C4-2B (cell line): ENCODE measurements around the gene UBE2Q2.

Experiments
- H3K27ac ChIP-seq: fragments of 450-650 bp; 2 replicates; pipeline ENCODE4 v1.5.1; 2017
- CTCF ChIP-seq: fragments of 450-650 bp; conservative IDR thresholded peaks from 2 replicates; pipeline ENCODE4 v1.5.1; 2017; ENCODE audit warnings: mild to moderate bottlenecking
- ZFX ChIP-seq: fragments of 450-650 bp; IDR thresholded peaks from 2 replicates; pipeline ENCODE4 v1.6.1; 2017

UBE2Q2 gene

GRCh38 chr15:75872403-75872990 lies 29.2 kb downstream of the UBE2Q2 start:
- TF ChIP-seq CTCF (no peak), ZFX (no peak)

GRCh38 chr15:75884041-75884440 lies 40.8 kb downstream of the UBE2Q2 start:
- TF ChIP-seq ZFX, result no peak
- no peak for TF ChIP-seq CTCF
- no peak overlapping the region for H3K27ac ChIP-seq

More at GRCh38 chr15:75872403-75872990, 29.2 kb downstream of the UBE2Q2 start:
- no peak overlapping the region for H3K27ac ChIP-seq

GRCh38 chr15:75887178-75887577 lies 43.9 kb downstream of the UBE2Q2 start:
- TF ChIP-seq CTCF (no peak), ZFX (no peak)
- H3K27ac ChIP-seq, result no peak overlapping the region

GRCh38 chr15:75891895-75892294 lies 48.6 kb downstream of the UBE2Q2 start:
- no peak for TF ChIP-seq CTCF
- TF ChIP-seq ZFX, result no peak
- no peak overlapping the region for H3K27ac ChIP-seq

- no peak overlapping the region for H3K27ac ChIP-seq
- no peak for TF ChIP-seq CTCF
These were observed 52.5 kb downstream of the UBE2Q2 start for GRCh38 chr15:75895731-75896130.

- no peak overlapping the region for H3K27ac ChIP-seq
- TF ChIP-seq ZFX (no peak), CTCF (no peak)
These were observed 57.3 kb downstream of the UBE2Q2 start for GRCh38 chr15:75900577-75900976.

- TF ChIP-seq CTCF (no peak), ZFX (no peak)
- no peak overlapping the region for H3K27ac ChIP-seq
These were observed 58.9 kb downstream of the UBE2Q2 start for GRCh38 chr15:75902129-75902557.
